AG09309 (cell line): ENCODE data around the gene CYP2R1.
"Not testable (repeated sequence)": the region's sequence is repeated elsewhere in the genome, so short reads cannot be mapped to it uniquely, and the experiment has no call there.

Source experiments
- DNase-seq: peaks from one replicate; pipeline ENCODE4 v3.0.0-alpha.2; 2010; ENCODE audit warnings: low read depth
- H3K4me3 ChIP-seq: 2 replicates; pipeline ENCODE4 v1.5.1; 2011; ENCODE audit warnings: mild to moderate bottlenecking, low read depth, low read length, moderate library complexity; ENCODE audit not compliant: control insufficient read depth
- CTCF ChIP-seq: IDR thresholded peaks from 2 replicates; pipeline ENCODE4 v1.5.1; 2011; ENCODE audit warnings: mild to moderate bottlenecking, low read depth, low read length, inconsistent platforms; ENCODE audit not compliant: insufficient read depth, control insufficient read depth; ENCODE audit errors: missing control alignments

CYP2R1 gene

GRCh38 chr11:14894657-14895598 lies 2.9 kb upstream of the CYP2R1 start:
- TF ChIP-seq CTCF, result no peak
- no peak overlapping the region for H3K4me3 ChIP-seq
- peak; percentile 20 for DNase-seq

- TF ChIP-seq CTCF, result no peak
- peak overlapping the region; percentile 86 for H3K4me3 ChIP-seq
- DNase-seq, result no peak
Measured at GRCh38 chr11:14892577-14892976, 546 bp upstream of the CYP2R1 start.

- DNase-seq, result peak; percentile 40
- no peak for TF ChIP-seq CTCF
- H3K4me3 ChIP-seq, result peak overlapping the region; percentile 86
Measured at GRCh38 chr11:14891143-14892035, 642 bp downstream of the CYP2R1 start.

- no peak for TF ChIP-seq CTCF
- no peak for DNase-seq
- no peak overlapping the region for H3K4me3 ChIP-seq
Measured at GRCh38 chr11:14886513-14886912, 5.5 kb downstream of the CYP2R1 start.

- no peak for TF ChIP-seq CTCF
- no peak overlapping the region for H3K4me3 ChIP-seq
- no peak for DNase-seq
Measured at GRCh38 chr11:14884667-14885273, 7.3 kb downstream of the CYP2R1 start.

GRCh38 chr11:14883683-14884082 lies 8.3 kb downstream of the CYP2R1 start:
- not testable (repeated sequence) for DNase-seq, H3K4me3 ChIP-seq
